Measurements from ENCODE around the gene AGAP1.

The AGAP1 gene

DNA sequence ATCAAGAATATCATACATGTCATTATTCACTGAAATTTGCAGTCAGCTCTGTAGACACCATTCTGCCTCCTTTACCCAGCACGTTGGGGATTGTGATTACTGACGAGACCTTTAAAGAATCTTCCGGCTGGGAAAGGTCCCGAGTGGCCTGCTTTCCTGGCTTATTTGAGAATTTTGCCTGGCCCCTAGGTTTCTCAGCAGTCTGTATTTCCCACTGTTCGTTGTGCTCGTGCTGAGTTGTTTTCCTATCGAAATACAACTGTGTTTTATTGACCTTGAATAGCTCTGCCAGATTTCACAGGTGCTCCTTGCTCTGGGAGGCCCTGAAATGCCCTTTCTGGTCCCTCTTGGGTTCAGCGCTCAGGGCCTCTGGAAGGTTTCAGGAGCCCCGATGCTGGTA lies 94.9 kb downstream of the AGAP1 start:
- Histone ChIP-seq H3K4me1 (ENCODE audit: control insufficient read depth, low read length) (no peaks in the 10 kb centered on the region), H3K4me3 (ENCODE audit: low read length) (no peak overlapping the region), H3K36me3 (ENCODE audit: control insufficient read depth, low read length) (no peaks in the 10 kb centered on the region), H3K4me2 (ENCODE audit: low read length) (no peak overlapping the region), H3K27me3 (ENCODE audit: control insufficient read depth, low read length) (no peaks in the 10 kb centered on the region), H3K9me3 (ENCODE audit: control insufficient read depth, insufficient read depth, low read length) (no peaks in the 10 kb centered on the region), H4K20me1 (ENCODE audit: control insufficient read depth, insufficient read depth, low read depth, low read length) (no peaks in the 10 kb centered on the region), H3K9me2 (replicated peaks; ENCODE audit: control insufficient read depth, low read length) (no peaks in the 10 kb centered on the region), H3F3A (ENCODE audit: control insufficient read depth, insufficient read depth) (no peaks in the 10 kb centered on the region), H3K79me2 (ENCODE audit: control insufficient read depth, low read length) (no peaks in the 10 kb centered on the region), H3K27ac (ENCODE audit: low read depth, low read length) (no peak overlapping the region)
- TF ChIP-seq, protein P1, sequence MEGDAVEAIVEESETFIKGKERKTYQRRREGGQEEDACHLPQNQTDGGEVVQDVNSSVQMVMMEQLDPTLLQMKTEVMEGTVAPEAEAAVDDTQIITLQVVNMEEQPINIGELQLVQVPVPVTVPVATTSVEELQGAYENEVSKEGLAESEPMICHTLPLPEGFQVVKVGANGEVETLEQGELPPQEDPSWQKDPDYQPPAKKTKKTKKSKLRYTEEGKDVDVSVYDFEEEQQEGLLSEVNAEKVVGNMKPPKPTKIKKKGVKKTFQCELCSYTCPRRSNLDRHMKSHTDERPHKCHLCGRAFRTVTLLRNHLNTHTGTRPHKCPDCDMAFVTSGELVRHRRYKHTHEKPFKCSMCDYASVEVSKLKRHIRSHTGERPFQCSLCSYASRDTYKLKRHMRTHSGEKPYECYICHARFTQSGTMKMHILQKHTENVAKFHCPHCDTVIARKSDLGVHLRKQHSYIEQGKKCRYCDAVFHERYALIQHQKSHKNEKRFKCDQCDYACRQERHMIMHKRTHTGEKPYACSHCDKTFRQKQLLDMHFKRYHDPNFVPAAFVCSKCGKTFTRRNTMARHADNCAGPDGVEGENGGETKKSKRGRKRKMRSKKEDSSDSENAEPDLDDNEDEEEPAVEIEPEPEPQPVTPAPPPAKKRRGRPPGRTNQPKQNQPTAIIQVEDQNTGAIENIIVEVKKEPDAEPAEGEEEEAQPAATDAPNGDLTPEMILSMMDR (IDR thresholded peaks at IDR 0.05; ENCODE audit: low read depth, low read length, poor library complexity, severe bottlenecking), result no peak
- TF ChIP-seq EZH2phosphoT487 (IDR thresholded peaks at IDR 0.05; ENCODE audit: borderline replicate concordance, low read length), result no peak

DNA sequence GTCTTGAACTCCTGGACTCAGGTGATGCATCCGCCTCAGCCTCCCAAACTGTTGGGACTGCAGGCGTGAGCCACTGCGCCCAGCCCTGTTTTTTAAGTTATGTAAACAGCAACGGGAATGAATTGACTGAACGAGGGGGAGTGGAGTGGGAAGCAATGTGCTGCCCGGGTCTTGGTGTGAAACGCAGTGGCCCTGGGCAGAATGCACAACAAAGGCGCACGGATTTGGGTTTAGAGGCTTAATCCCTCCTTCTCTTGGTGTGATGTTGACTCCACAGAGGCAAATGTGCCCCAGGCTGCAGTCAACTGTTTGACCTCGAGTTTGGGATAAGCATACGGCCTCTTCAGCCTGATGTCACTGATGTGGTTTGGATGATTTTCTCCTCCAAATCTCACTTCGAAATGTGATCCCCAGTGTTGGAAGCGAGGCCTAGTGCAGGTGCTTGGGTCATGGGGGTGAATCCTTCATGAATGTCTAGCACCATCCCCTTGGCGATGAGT lies 97.4 kb downstream of the AGAP1 start:
- no peaks in the 10 kb centered on the region for H3K9me3 ChIP-seq (ENCODE audit: control insufficient read depth, insufficient read depth, low read length)
- no peaks in the 10 kb centered on the region for H3K27me3 ChIP-seq (ENCODE audit: control insufficient read depth, low read length)
- no peak for TF ChIP-seq EZH2phosphoT487 (IDR thresholded peaks at IDR 0.05; ENCODE audit: borderline replicate concordance, low read length)
- TF ChIP-seq, protein P1 (IDR thresholded peaks at IDR 0.05; ENCODE audit: low read depth, low read length, poor library complexity, severe bottlenecking), result no peak
- no peaks in the 10 kb centered on the region for H3K36me3 ChIP-seq (ENCODE audit: control insufficient read depth, low read length)
- no peaks in the 10 kb centered on the region for H4K20me1 ChIP-seq (ENCODE audit: control insufficient read depth, insufficient read depth, low read depth, low read length)
- no peak overlapping the region for H3K4me3 ChIP-seq (ENCODE audit: low read length)
- H3K27ac ChIP-seq (ENCODE audit: low read depth, low read length), result no peak overlapping the region
- no peaks in the 10 kb centered on the region for H3F3A ChIP-seq (ENCODE audit: control insufficient read depth, insufficient read depth)
- H3K4me2 ChIP-seq (ENCODE audit: low read length), result no peak overlapping the region
- no peaks in the 10 kb centered on the region for H3K9me2 ChIP-seq (replicated peaks; ENCODE audit: control insufficient read depth, low read length)
- no peaks in the 10 kb centered on the region for H3K79me2 ChIP-seq (ENCODE audit: control insufficient read depth, low read length)
- H3K4me1 ChIP-seq (ENCODE audit: control insufficient read depth, low read length), result no peaks in the 10 kb centered on the region

DNA sequence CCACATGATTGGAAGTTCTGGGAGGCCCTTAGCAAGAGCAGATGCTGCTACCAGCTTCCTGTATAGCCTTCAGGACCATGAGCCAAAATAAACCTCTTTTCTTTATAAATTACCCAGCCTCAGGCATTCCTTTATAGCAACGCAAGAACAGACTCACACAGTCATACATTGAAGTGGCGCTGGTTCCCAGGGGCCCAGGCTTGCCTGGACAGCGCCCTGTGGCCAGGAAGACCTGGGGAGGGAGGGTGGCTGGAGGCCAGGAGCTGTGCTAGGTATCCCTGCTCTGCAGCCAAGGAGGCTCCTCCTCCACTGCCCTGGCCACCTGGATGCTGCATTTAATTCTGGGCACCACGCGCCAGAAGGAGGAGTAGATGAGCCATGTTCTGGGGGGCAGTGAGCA lies 98.1 kb downstream of the AGAP1 start:
- Histone ChIP-seq H3K4me3 (ENCODE audit: low read length) (no peak overlapping the region), H3K4me1 (ENCODE audit: control insufficient read depth, low read length) (no peaks in the 10 kb centered on the region), H3K79me2 (ENCODE audit: control insufficient read depth, low read length) (no peaks in the 10 kb centered on the region), H3K4me2 (ENCODE audit: low read length) (no peak overlapping the region), H3K9me2 (replicated peaks; ENCODE audit: control insufficient read depth, low read length) (no peaks in the 10 kb centered on the region), H3F3A (ENCODE audit: control insufficient read depth, insufficient read depth) (no peaks in the 10 kb centered on the region), H3K36me3 (ENCODE audit: control insufficient read depth, low read length) (no peaks in the 10 kb centered on the region), H3K27me3 (ENCODE audit: control insufficient read depth, low read length) (no peaks in the 10 kb centered on the region), H3K9me3 (ENCODE audit: control insufficient read depth, insufficient read depth, low read length) (no peaks in the 10 kb centered on the region), H3K27ac (ENCODE audit: low read depth, low read length) (no peak overlapping the region), H4K20me1 (ENCODE audit: control insufficient read depth, insufficient read depth, low read depth, low read length) (no peaks in the 10 kb centered on the region)
- TF ChIP-seq, protein P1 (IDR thresholded peaks at IDR 0.05; ENCODE audit: low read depth, low read length, poor library complexity, severe bottlenecking), result no peak
- TF ChIP-seq EZH2phosphoT487 (IDR thresholded peaks at IDR 0.05; ENCODE audit: borderline replicate concordance, low read length), result no peak

All from DOHH2 (cell line).